Fibroblast of villous mesenchyme (primary cell): ENCODE results near the gene DHX36. TPM values are rescaled to one million over a fixed set of nuclear protein-coding genes. Genes with fewer than 3 reads are reported as not detected.

Source experiments
- DNase-seq: peaks from one replicate; pipeline ENCODE4 v3.0.0-alpha.2; 2010; ENCODE audit warnings: low read depth
- H3K4me3 ChIP-seq: 2 replicates; pipeline ENCODE4 v1.5.1; 2011; ENCODE audit warnings: low read depth, mild to moderate bottlenecking, low read length
- total RNA-seq: library from RNA; depleted of rRNA; stranded (reverse); fragments of >200 nt; gene quantifications from 2 replicates; pipeline ENCODE4 v1.2.3, GENCODE V29; 2012
- TF ChIP-seq, protein P1 (sequence below): IDR thresholded peaks from 2 replicates; pipeline ENCODE4 v1.5.1; 2012; ENCODE audit warnings: low read depth, mild to moderate bottlenecking, low read length; ENCODE audit not compliant: insufficient read depth

DHX36 gene
- total RNA-seq, 1 donor: 57.4 TPM

DNA sequence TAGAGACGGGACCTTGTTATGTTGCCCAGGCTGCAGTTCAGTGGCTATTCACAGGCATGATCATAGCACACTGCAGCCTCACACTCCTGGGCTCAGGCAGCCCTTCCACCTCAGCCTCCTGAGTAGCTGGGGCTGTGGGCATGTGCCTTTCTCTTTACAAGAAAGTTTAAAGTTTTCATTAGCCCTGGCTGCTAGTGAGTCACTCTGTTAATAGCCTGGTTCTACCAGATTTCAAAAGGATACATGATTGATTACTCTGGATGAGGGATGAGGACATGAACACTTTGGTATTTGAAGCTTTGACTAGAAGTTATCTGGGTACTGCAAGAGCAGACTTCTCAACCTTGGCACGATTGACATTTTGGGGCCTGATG is 95.1 kb downstream of the DHX36 start:
- DNase-seq: peak; percentile 12
- TF ChIP-seq, protein P1, sequence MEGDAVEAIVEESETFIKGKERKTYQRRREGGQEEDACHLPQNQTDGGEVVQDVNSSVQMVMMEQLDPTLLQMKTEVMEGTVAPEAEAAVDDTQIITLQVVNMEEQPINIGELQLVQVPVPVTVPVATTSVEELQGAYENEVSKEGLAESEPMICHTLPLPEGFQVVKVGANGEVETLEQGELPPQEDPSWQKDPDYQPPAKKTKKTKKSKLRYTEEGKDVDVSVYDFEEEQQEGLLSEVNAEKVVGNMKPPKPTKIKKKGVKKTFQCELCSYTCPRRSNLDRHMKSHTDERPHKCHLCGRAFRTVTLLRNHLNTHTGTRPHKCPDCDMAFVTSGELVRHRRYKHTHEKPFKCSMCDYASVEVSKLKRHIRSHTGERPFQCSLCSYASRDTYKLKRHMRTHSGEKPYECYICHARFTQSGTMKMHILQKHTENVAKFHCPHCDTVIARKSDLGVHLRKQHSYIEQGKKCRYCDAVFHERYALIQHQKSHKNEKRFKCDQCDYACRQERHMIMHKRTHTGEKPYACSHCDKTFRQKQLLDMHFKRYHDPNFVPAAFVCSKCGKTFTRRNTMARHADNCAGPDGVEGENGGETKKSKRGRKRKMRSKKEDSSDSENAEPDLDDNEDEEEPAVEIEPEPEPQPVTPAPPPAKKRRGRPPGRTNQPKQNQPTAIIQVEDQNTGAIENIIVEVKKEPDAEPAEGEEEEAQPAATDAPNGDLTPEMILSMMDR: no peak
- H3K4me3 ChIP-seq: no peak overlapping the region

DNA sequence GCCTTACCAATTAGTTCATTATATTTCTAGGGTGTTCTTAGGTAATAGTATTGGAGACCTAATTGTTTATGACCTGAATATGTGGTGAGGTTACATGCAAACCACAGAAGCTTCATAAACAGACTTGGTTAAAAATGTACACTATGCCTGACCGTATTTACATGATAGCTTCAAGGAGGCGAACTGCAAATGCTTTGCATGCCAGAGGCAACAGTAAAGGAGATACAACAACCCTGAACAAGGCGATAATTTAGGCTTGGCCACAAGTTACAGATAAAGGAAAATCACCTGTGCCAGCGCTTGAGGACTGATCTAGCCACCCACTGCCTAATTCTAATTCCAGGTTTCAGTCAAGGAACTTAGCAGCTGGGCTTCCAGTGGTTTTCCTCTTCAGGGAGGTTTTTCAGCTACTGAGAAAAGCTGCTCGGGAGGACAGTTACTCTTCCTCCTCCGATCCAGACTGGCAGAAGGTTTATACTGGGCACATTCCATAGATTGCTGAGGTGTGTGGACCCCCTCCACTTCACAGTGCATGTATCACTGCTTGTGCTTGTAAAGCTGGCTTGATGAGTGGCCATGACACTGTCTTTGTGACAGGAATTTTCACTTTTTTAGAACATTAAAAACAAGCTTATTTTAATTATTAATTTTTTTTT is 95.6 kb downstream of the DHX36 start:
- peak; percentile 32 for DNase-seq
- no peak overlapping the region for H3K4me3 ChIP-seq

DNA sequence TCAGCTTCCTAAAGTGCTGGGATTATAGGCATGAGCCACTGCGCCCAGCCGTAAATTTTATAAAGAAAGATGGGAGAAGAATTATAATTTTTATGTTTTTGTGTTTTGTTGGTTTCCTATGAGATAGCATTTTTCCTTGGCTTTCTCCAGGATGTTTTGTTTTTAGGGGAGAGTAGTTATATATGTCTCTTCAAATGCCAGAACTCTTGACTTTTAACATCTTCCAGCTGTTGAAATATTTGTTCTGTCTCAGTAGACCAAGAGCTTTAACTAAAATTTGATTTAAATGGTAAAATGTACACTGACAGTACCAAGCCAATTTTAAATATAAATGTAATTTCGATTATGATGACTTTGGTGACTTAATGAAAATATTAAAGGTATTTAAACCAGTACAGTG is 96.8 kb downstream of the DHX36 start:
- H3K4me3 ChIP-seq: no peak overlapping the region
- TF ChIP-seq, protein P1: no peak
- no peak for DNase-seq

More for the DNA sequence above, 95.6 kb downstream of the DHX36 start:
- TF ChIP-seq, protein P1: no peak

DNA sequence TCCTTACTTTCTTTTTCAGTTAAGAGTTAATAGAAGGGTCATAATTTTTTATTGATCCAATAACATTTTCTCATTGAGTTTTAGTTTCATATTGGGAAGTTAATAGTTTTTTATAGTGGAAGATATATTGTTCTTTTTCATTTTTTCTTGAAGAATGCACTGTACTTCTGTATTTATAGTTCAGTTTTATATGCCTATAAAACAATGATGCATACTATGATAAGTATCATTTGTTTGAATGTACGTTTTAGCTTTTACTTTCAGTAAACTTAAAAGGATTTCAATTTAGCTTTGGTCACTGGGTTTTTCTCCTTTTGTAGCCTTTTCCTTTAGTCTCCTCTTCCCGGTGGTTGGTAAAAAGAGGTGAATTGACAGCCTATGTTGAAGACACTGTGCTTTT is 98.8 kb downstream of the DHX36 start:
- DNase-seq: no peak
- TF ChIP-seq, protein P1: no peak

DNA sequence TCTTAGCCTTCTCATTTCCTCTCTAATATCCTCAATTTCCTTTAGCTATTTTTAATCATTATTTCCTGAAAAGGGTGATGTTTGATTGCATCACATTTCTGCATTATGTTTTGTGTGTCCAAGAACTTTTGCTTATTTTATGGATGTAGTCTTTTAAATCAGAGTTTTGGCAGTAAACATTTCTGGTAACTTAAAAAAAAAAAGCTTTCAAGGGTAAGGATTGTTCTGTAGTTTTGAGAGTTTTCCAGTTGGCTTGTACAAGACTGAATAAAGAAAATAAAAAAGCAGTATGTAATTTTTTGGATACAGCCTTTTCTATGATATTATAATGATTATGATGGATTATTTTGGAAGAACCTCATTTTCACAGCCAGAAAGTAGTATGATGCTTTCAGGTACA is 99.4 kb downstream of the DHX36 start:
- no peak overlapping the region for H3K4me3 ChIP-seq
- no peak for DNase-seq
- TF ChIP-seq, protein P1: no peak

More for the DNA sequence above, 98.8 kb downstream of the DHX36 start:
- no peak overlapping the region for H3K4me3 ChIP-seq

DNA sequence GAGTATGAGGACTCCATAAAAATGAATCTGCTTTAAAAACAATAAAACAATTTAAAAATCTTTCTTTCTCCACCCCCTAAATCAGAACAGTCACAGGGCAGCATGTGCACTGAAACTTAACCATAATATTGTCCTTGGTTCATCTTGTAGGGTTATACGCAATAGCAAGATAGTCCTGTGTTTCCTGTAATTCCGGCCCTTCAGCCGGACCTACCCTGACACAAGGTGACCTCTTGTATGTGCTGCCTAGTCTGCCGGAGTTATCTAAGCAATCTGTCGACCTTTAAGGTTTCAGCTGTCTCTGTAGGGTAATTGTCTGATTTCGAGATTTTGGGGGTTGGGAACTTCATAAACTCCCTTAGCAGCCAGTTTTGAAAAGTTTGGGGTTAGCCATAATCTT is 99.9 kb downstream of the DHX36 start:
- no peak for DNase-seq
- H3K4me3 ChIP-seq: no peak overlapping the region
- TF ChIP-seq, protein P1: no peak

DNA sequence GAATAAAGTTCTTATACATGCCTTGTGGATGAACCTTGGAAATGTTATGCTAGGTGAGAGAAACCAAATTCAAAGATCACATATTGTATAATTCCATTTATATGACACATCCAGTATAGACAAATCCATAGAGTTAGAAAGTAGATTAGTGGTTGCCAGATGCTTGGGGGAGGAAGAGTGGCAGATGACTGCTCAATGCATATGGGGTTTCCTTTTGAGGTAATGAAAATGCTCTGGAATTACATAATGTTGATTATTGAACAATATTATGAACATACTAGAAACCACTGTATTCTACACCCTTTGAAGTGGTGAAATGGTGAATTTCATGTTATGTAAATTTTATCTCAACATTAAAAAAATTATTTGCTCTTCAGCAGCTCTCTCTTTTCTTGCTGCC is 100.8 kb downstream of the DHX36 start:
- DNase-seq: no peak
- TF ChIP-seq, protein P1: no peak
- H3K4me3 ChIP-seq: no peak overlapping the region
